ENCODE measurements around the gene AMIGO2.
A peak's percentile ranks its signal among the peaks of the same experiment; 100 is the strongest.

AMIGO2 gene

GRCh38 chr12:47097276-47097896 is 17.6 kb upstream of the AMIGO2 start:
- no peak for DNase-seq

DNA sequence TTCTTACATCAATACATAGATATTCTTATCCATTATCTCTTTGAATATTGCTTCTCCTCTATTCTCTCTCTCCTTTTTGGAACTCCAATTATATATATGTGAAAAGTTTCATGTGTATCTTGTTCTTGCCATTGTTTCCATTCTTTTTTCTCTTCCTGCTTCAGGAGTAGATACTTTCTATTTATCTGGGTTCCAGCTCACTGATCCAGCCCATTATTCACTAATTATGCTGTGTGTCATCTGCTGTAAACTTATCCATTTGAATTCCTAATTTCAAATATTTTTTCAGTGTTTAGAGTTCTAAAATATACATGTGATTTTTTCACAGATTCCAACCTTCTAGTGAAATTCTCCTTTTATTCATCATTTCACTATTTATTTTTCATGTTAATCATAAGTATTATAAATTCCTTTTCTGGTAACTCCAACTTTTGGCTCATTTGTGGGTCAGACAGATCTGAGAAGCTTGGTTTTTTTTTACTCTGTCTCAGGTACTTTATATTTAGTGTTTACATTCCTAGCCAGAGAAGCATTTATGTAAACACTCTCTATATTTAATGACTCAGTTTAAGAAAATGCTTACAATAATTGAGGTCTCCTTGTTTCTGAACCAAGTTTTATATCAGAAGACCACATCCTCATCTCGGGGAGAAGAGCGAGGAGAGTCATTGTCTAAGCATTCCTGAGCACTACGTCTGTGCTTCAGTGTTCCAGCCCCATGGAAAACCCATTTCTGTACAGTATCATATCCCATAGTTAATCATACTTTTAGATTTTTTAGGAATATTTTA is 15.9 kb upstream of the AMIGO2 start:
- peak; percentile 81 for DNase-seq

GRCh38 chr12:47094804-47095203 is 15.0 kb upstream of the AMIGO2 start:
- DNase-seq: no peak

- no peak for DNase-seq
These were observed 11.2 kb upstream of the AMIGO2 start for GRCh38 chr12:47091009-47091408.

DNA sequence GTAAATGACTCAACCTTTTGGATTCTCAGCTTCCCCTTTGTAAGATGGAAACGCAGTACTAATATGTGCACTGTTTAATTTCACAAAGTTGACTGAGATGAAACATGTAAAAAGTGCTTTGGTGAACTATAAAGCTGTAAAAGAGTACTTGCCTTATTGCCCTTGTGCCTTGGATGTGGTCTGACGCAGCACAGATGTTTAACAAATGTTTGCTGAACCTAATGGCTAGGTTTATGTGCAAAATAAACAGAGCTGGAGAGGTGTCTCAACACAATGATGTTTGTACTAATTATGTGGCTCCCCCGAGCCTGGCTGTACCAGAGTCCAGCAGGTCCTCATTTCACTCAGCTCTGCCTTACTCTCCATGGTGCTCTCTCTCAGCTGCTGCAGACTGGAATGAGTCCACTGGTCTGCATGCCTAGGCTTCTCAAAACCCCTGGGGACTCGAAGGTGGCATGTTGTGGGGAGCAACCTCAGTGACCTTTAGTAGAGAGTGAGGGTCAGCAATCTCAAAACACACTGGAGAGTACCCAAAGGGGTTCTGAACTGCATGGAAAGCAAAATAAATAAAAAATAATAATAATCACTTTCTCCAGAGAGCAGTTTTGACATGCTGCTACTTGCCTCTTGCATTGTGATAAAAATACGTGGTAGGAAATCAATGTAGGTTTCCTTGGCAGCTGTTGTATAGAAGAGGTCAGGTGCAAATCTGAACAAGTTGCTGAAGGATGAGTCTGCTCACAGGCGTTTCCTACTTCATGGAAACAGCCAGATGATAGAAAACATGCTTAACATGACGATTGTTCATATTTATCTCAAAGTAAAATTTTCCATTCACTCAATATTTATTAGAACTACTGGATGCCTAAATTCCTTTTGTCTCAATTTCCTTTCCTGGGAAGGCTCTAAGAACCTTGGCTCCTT is 8.5 kb upstream of the AMIGO2 start:
- peak; percentile 8 for DNase-seq

GRCh38 chr12:47087088-47087688 is 7.4 kb upstream of the AMIGO2 start:
- no peak for DNase-seq

- peak; percentile 62 for DNase-seq
These were observed 6.1 kb upstream of the AMIGO2 start for GRCh38 chr12:47085815-47086252.

DNA sequence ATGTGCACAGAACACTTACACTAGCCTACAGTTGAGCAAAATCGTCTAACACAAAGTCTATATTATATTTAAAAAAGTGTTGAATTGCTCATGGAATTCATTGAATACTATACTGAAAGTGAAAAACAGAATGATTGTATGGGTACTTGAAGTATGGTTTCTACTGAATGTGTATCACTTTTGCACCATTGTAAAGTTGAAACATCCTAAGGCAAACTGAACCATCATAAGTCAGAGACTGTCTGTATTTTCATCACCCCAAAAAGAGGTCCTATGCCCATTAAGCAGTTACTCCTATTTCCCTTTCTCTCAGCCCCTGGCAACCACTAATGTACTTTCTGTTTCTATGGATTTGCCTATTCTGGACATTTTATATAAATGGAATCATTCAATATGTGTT is 4.4 kb upstream of the AMIGO2 start:
- DNase-seq: no peak

GRCh38 chr12:47082796-47083621 is 3.2 kb upstream of the AMIGO2 start:
- peak; percentile 96 for DNase-seq

- no peak for DNase-seq
These were observed 2.5 kb upstream of the AMIGO2 start for GRCh38 chr12:47082283-47082682.

DNA sequence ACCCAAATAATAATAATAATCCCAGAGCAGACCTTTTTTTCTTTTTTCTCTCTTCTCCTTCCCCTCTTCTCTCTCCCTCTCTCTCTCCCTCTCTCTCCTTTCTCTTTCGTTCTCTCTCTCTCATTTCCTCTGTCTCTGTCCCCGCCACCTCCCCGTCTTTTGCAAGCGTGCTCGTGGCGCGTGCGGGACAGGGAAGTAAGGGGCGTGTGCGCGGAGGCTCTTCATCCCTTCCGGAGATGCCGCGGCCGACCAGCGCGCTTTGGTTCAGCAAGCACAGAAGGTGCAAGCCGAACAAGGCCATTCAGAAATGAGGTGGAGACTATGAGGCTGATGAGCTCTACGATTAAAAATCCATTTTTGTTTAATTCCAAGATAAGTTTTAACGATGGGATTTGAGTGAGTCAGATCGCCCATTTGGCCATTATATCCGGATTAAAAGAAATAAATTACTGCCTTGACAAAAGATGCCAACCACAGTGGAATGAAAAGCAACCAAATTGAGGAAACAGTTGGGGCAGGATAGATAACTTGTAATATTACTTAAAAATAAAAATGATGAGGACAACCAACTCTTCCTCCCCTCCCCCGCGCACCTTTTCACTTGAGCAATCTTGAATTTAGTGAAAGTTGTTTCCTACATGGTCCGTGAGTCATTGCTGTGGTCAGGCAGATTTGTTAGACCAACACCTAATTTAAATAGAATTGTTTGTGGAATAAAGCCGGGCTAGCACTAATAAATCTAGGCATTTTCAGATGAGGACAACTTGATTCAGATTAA is 1.2 kb upstream of the AMIGO2 start:
- DNase-seq: peak; percentile 47

DNA sequence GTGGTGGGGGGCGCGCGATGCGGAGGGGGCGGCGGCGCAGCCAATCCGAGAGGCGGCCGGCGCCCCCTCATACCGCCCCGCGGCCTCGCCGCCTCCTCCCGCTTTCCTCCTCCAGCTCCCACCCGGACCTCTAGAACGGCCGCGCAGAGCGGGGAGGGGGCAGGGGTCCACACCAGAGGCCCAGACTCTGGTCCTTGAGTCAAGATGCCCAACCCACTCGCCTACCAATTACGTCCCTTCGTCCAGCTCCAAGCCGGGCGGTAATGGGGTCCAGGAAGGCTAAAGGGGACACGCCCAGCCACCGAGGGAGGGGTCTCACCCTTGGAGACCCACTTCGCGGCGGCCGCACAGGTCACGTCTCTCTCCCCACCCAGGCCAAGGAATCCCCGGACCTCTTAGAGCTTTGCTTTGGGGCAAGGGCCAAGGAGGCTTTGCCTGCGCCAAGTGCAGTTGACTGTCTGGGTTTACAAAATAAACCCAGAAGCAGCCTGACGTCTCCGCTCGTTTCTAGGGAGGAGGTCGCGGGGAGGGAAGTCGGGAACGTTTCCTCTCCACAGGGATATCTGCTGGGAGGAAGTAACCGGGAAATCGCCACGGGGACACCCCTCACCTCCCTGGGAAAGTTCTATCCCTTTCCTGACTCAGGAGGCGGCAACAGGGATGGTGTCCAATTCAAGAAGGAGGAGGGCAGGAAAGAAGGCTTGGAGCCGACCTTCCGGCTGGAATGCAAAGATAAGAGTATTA is 394 bp upstream of the AMIGO2 start:
- DNase-seq: peak; percentile 36

DNA sequence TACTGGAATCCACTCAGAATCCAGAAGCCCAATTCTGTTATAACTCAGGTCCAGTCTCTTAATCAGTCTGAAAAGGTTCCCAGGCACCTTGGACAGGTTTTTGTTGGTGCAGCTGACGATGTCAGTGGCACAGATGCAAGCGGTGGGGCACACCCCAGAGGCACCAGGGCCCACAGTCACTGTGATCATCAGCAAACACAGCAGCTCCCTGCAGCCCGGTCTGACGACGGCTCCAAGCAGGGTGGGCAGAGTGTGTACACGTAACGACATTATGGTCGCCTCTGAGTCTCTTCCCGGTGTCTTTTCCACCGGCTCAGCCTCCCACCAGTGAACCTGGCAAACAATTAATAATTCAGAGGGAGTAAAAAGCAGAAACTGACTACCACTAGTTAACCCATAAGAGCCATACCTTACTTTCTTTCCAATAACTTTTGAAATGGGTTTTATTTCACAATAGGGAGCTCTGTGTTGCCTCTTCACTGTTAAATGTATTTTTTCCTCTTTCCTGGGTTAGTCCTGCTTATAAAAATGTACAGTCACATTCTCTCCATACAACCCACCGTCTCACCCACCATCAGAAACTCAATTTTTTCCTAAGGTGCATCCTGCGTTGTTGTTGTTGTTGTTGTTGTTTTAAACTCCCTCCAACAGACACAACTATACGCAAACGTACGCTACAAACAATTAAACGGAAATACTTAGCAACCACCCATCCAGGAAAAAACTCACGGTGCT is 859 bp downstream of the AMIGO2 start:
- DNase-seq: no peak

GRCh38 chr12:47078086-47078395 is 1.7 kb downstream of the AMIGO2 start:
- no peak for DNase-seq

DNA sequence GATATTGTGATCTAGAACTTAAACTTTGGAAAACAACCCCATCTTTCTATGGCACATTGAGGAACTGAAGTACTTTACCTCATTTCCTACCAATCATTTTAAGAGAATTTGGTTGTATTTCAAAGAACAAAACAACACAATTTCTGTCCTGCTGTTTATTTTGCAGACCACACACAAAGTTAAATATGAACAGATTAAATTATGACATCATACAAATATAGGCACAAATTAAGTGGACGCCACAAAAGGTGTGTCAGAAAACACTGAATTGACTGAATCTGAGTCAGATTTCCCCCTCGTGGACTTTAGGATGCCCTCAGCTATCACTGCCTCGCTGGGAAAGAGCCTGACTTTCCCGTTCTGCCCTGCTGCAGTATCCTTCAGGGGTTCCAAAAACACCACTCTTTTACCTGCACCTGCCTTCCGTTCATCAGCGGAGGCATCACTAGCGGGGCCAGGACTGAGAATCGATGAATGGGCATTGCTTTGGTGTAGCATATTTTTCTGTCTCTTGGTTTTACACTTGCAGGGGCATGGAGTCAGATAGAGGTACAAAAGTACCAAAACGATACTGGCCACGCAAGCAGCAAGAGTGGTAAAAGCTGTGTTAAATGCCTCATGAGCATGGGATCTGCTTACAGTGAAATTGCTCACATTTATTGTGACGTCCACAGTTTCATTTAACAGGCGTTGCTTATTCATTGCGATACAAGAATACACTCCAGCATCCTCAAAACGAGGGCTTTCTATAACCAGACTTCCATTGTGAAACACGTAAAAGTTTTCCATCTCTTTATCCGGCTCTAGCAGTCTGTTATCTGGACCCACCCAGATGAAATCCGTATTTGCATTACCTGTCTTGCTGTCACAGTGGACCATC is 2.3 kb downstream of the AMIGO2 start:
- DNase-seq: no peak

DNA sequence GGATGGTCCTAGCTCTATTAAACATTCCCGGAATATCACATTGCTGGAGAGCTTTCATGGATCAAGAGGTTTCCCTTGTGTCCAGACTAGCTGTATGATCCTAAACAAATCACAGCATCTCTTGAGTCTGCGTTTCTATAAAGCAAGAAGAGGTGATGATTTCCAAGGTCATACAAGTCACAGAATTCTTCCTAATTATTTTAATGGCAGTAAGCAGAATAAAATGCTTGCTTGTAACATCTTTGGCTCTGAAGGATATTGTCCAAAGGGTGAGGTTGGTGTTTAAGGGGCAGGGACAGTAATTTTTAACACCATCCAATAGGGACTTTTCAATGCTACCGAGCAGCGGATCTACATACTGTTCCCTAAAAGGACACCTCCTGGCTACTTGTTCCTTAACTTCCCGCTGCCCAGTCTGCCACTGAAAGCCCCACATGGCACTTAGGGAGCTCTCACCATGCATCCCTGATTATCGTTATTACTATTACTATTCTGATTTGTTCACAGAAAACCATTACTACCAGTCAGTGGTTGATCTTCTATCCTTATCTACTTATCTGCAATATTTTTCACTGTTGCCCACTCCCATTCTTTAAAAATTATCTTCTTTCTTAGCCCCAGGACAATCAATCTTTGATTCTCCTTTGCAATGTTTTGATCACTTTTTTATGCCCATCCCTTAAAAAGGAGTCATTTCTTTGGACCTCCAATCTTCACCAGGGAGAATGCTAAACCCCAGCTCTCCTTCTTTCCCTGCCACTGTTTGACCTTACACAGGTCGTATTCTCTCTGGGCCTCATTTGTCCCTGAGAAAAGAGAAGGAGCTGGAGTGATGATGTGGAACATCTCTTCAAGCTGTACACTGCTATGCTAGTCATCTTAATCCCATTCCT is 4.3 kb downstream of the AMIGO2 start:
- no peak for DNase-seq

DNA sequence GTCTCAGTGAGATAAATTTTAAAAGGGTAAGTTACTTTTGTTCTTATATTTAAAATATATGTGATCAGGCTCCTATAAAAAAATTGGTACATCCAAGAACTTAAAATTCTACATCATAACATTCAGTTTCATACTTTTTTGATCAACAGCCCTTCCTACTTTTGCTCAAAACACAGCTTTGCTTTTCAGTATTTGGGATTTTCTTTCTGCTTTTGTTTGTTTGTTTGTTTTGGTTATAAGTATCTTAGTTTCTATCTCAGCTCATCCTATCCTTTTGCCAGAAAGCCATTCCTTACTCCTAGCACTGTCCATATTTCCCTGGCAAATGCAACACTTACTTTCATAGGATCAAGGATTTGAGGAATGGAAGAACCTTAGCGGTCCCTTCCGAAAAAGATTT is 5.0 kb downstream of the AMIGO2 start:
- no peak for DNase-seq

GRCh38 chr12:47073951-47074350 is 5.8 kb downstream of the AMIGO2 start:
- DNase-seq: no peak
